ENCODE data around the gene EDN2.

DNA sequence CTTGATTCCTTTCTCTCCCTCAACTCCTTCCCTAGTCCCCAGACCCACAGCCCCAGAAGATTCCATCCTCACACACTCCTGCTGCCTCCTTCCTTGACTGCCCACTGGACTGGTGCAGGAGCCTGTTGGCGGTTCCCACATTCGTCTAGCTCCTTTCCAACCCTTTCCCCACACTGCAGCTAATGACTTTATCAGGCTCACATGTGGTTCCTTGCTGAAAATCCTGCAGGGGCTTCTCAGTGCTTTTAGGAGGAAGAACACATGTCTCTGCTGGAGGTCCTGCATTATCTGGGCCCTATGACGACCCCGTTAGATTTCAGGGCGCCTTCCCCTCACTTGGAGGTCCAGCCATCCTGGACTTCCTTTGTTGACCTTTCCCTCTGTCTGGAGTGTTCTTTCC lies 50.2 kb downstream of the EDN2 start:
- TF ChIP-seq, protein P1, sequence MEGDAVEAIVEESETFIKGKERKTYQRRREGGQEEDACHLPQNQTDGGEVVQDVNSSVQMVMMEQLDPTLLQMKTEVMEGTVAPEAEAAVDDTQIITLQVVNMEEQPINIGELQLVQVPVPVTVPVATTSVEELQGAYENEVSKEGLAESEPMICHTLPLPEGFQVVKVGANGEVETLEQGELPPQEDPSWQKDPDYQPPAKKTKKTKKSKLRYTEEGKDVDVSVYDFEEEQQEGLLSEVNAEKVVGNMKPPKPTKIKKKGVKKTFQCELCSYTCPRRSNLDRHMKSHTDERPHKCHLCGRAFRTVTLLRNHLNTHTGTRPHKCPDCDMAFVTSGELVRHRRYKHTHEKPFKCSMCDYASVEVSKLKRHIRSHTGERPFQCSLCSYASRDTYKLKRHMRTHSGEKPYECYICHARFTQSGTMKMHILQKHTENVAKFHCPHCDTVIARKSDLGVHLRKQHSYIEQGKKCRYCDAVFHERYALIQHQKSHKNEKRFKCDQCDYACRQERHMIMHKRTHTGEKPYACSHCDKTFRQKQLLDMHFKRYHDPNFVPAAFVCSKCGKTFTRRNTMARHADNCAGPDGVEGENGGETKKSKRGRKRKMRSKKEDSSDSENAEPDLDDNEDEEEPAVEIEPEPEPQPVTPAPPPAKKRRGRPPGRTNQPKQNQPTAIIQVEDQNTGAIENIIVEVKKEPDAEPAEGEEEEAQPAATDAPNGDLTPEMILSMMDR (conservative IDR thresholded peaks at IDR 0.05 in 1 of 2, IDR thresholded peaks at IDR 0.05 in 1 of 2; ENCODE audit: extremely low read depth in 1 of 2, insufficient read depth in 1 of 2, low read depth in 1 of 2, low read length in 2 of 2) = no peak
- no peak for TF ChIP-seq EZH2 (IDR thresholded peaks at IDR 0.05; ENCODE audit: borderline replicate concordance, low read length)

Measured in mammary epithelial cell (primary cell).